ENCODE results near the gene MXD3.
"Not testable (repeated sequence)": the region's sequence is repeated elsewhere in the genome, so short reads cannot be mapped to it uniquely, and the experiment has no call there.

The MXD3 gene

DNA sequence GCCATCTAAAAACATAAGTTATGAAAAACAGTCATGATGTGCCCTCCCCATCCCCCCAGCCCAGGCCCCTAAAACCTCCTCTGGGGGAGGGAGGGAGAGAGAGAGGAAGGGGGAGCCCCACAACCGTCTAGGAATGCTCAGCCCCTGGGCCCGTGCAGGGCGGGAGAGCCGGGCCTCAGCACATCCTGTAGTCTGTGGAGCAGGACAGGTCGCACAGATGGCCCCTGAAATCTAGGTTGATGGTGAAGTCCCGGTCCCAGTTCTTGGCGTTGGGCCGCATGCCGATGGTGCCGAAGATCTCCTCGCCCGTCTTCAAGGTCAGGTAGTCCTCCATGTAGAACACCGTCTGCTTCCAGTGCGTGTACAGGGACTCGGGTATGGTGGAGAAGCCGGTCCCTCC is 46.3 kb downstream of the MXD3 start:
- no peak for DNase-seq (ENCODE audit: low read depth in 3 of 3)

DNA sequence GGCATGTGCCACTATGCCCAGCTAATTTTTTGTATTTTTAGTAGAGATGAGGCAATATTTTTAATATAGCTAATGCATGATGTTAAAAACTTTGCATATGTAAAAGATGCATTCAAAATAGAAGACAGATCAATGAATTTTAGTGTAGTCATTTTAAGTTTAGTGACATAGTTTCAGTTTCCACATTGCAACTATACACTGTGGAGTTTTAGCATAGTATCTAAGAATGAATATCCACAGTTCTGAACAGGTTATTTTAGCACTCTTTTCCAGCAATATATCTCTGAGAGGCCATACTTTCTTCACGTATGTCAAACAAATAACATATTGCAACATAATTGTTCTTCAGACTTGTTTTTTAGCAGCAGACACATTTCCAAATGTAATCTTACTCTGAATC is 47.5 kb downstream of the MXD3 start:
- DNase-seq (ENCODE audit: low read depth in 3 of 3), result no peak

DNA sequence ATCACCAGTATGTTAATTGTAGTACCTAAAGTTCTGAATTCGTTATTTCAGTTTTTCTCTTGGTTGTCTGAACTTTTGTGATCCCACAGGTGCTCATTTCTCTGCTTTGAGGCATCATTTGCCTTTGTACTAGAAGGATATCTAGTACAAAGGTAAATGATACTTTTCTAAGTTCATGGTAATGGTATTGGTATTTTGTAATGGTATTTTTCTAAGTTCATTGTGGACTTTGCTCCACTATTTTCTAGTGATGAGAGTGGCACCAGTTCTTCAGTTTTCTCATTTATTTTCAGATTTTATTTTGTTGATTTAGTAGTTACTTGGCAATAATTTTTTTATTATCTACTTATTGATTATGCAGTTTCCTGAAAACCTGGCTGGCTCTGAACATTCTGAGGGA is 50.2 kb downstream of the MXD3 start:
- no peak for DNase-seq (ENCODE audit: low read depth in 3 of 3)

DNA sequence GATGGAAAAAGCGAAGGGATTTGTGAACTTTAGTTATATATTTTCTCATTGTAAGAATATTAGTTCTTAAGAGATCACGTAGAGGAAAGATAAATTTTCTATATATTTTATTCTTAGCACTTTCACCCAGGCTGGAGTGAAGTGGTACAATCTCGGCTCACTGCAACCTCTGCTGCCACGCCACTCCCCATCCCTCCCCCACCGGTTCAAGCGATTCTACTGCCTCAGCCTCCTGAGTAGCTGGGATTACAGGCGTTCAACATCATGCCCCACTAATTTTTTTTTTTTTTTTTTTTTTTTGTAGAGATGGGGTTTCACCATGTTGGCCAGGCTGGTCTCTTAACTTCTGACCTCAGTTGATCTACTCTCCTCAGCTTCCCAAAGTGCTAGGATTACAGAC is 50.7 kb downstream of the MXD3 start:
- DNase-seq (ENCODE audit: low read depth in 3 of 3), result no peak

DNA sequence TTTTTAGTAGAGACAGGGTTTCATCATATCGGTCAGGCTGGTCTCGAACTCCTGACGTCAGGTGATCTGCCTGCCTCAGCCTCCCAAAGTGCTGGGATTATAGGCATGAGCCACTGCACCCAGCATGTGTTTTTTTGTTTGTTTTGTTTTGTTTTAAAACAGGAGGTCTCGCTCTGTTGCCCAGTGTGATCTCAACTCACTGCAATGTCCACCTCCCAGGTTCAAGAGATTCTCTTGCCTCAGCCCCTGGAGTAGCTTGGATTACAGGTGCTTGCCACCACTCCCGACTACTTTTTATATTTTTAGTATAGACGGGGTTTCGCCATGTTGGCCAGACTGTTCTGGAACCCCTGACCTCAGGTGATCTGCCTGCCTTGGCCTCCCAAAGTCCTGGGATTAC is 53.0 kb downstream of the MXD3 start:
- DNase-seq (ENCODE audit: low read depth in 3 of 3), result not testable (repeated sequence)

All from stimulated activated CD4-positive, alpha-beta T cell treated with anti-CD3 and anti-CD28 coated beads, TNF-alpha, amount 100 ng/mL, for 48 hours (primary cell).